Testis (tissue), 3 donors: ENCODE results near the gene GPR4. TPM values are rescaled to one million over a fixed set of nuclear protein-coding genes. Genes with fewer than 3 reads are reported as not detected.

Experiments used
- DNase-seq: peaks from one replicate; pipeline ENCODE4 v3.0.0-alpha.2; 2019
- H3K27ac ChIP-seq, 2 donors: fragments of 200-600 bp; sonication (generic); one replicate each; pipeline ENCODE4 v1.5.1; 2019
- H3K27me3 ChIP-seq: fragments of 200-600 bp; sonication (generic); one replicate; pipeline ENCODE4 v1.5.1; 2019
- H3K36me3 ChIP-seq: fragments of 200-600 bp; sonication (generic); one replicate; pipeline ENCODE4 v1.5.1; 2017; ENCODE audit warnings: low read depth; ENCODE audit errors: missing control alignments
- H3K4me1 ChIP-seq: fragments of 200-600 bp; sonication (generic); one replicate; pipeline ENCODE4 v1.5.1; 2019
- H3K4me3 ChIP-seq, 2 donors: fragments of 200-600 bp; sonication (generic); one replicate each; pipeline ENCODE4 v1.5.1; 2017 to 2019
- H3K9me3 ChIP-seq: fragments of 200-600 bp; sonication (generic); one replicate; pipeline ENCODE4 v1.5.1; 2017
- CTCF ChIP-seq, 3 experiments: fragments of 450-650 bp in 2 of 3; fragments of 200-600 bp in 1 of 3; sonication (generic) in 1 of 3; IDR thresholded peaks; one replicate each; pipeline ENCODE4 v1.5.1; 2016 to 2019; ENCODE audit warnings: antibody characterized with exemption in 3 of 3, mild to moderate bottlenecking in 2 of 3, moderate library complexity in 1 of 3
- POLR2A ChIP-seq: fragments of 450-650 bp; IDR thresholded peaks from one replicate; pipeline ENCODE4 v1.6.1; 2017; ENCODE audit warnings: antibody characterized with exemption, mild to moderate bottlenecking, moderate library complexity
- WGBS, 2 donors: methylation state at CpG; one replicate each; pipeline ENCODE4 v1.1.5; 2018; 5-methylcytosine and 5-hydroxymethylcytosine counted together
- intact Hi-C: fragments of 100-400 bp; cut with DNase I; formaldehyde crosslinking; loops from one replicate; pipeline ENCODE4 v1.15.1; 2023; ENCODE audit warnings: low total_unique reads
- polyA plus RNA-seq: library from polyadenylated mRNA; stranded (reverse); fragments of 350-450 nt; fragmentation: Illumina TruSeq; extraction: RNeasy Lipid Tissue Mini Kit (QIAGEN cat#74804); gene quantifications from one replicate; pipeline ENCODE4 v1.2.3, GENCODE V29; 2014; ENCODE audit warnings: low read depth, low replicate concordance; ENCODE audit not compliant: insufficient read depth
- total RNA-seq, 2 donors: library from RNA; depleted of rRNA; stranded (reverse); fragments of >200 nt; gene quantifications; one replicate each; pipeline ENCODE4 v1.2.3, GENCODE V29; 2016

The GPR4 gene
- total and polyA plus RNA-seq, 3 donors from 2014 or later: 0.81 to 3.2 (median 1.9) TPM

GRCh38 chr19:45574526-45574925 is 27.5 kb downstream of the GPR4 start:
- WGBS, 2 donors: 70 to 73% methylated on average over 4 of the region's 4 CpGs
- H3K27ac ChIP-seq: no peak overlapping the region
- intact Hi-C loops: no loop called here

GRCh38 chr19:45571457-45572220 is 30.4 kb downstream of the GPR4 start:
- H3K4me1 ChIP-seq: peaks cover under 1% of the 10 kb centered on the region
- DNase-seq: no peak
- H3K36me3 ChIP-seq: no peaks in the 10 kb centered on the region
- TF ChIP-seq POLR2A: no peak
- TF ChIP-seq CTCF (IDR thresholded peaks at IDR 0.05): no peak
- 85 to 89% methylated on average over 8 of the region's 8 CpGs for WGBS, 2 donors
- H3K9me3 ChIP-seq: no peaks in the 10 kb centered on the region
- no peak overlapping the region for H3K4me3 ChIP-seq
- no peak overlapping the region for H3K27ac ChIP-seq
- H3K27me3 ChIP-seq: no peaks in the 10 kb centered on the region
- intact Hi-C loops: no loop called here

More at GRCh38 chr19:45574526-45574925, 27.5 kb downstream of the GPR4 start:
- DNase-seq: no peak
- TF ChIP-seq POLR2A (no peak), CTCF (IDR thresholded peaks at IDR 0.05) (no peak)
- H3K36me3 ChIP-seq: no peaks in the 10 kb centered on the region
- H3K9me3 ChIP-seq: no peaks in the 10 kb centered on the region
- H3K4me3 ChIP-seq: no peak overlapping the region
- H3K27me3 ChIP-seq: no peaks in the 10 kb centered on the region
- H3K4me1 ChIP-seq: peaks cover 13% of the 10 kb centered on the region

- no peaks in the 10 kb centered on the region for H3K4me1 ChIP-seq
- H3K9me3 ChIP-seq: no peaks in the 10 kb centered on the region
- no peaks in the 10 kb centered on the region for H3K36me3 ChIP-seq
- intact Hi-C loops: no loop called here
- peak; percentile 65 for DNase-seq
- 62 to 86% methylated on average over 11 to 15 of the region's 15 CpGs for WGBS, 2 donors
- TF ChIP-seq POLR2A: no peak
- TF ChIP-seq CTCF (IDR thresholded peaks at IDR 0.05): peak; percentile 35 to 55 (median 54)
- H3K27me3 ChIP-seq: no peaks in the 10 kb centered on the region
- no peak overlapping the region for H3K27ac ChIP-seq
- H3K4me3 ChIP-seq: no peak overlapping the region
Observed at GRCh38 chr19:45569619-45570421, 32.2 kb downstream of the GPR4 start.

GRCh38 chr19:45568732-45569131 is 33.3 kb downstream of the GPR4 start:
- H3K27ac ChIP-seq: no peak overlapping the region
- H3K27me3 ChIP-seq: no peaks in the 10 kb centered on the region
- 100% methylated on average over 2 to 3 of the region's 3 CpGs for WGBS, 2 donors
- H3K9me3 ChIP-seq: no peaks in the 10 kb centered on the region
- TF ChIP-seq POLR2A: no peak
- TF ChIP-seq CTCF (IDR thresholded peaks at IDR 0.05): no peak
- no peak for DNase-seq
- intact Hi-C loops: no loop called here
- no peak overlapping the region for H3K4me3 ChIP-seq
- no peaks in the 10 kb centered on the region for H3K4me1 ChIP-seq
- H3K36me3 ChIP-seq: no peaks in the 10 kb centered on the region
